GM04504 (cell line): ENCODE measurements around the gene STK24.

ENCODE experiments used
- DNase-seq: peaks from one replicate; pipeline ENCODE4 v3.0.0-alpha.2; 2012; ENCODE audit warnings: low read depth

STK24 gene

GRCh38 chr13:98509271-98510155 is 67.4 kb downstream of the STK24 start:
- peak; percentile 88 for DNase-seq

DNA sequence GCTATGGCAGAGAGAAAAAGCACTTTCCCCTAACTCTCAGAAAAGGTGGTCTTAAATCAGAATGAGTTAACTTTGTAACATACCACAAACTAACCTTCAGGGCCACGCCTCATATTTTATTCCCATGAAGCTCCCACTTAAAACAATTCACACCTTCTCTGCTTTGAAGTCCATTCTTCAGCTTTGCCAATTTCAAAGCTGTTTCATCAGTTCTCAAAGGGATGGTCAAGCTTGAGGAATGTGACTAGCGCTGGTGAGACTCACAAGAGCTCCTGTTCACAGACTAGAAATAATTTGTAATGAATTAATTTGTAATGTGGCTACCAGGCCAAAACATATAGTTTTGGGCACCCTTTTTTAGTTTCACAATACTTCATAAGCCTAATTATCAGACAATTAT is 68.2 kb downstream of the STK24 start:
- no peak for DNase-seq

GRCh38 chr13:98508280-98508679 is 68.6 kb downstream of the STK24 start:
- no peak for DNase-seq

GRCh38 chr13:98507282-98507797 is 69.6 kb downstream of the STK24 start:
- no peak for DNase-seq

GRCh38 chr13:98506728-98507230 is 70.1 kb downstream of the STK24 start:
- DNase-seq, result no peak

- no peak for DNase-seq
These were observed 70.6 kb downstream of the STK24 start for GRCh38 chr13:98506322-98506721.

GRCh38 chr13:98505217-98505616 is 71.7 kb downstream of the STK24 start:
- DNase-seq, result no peak

DNA sequence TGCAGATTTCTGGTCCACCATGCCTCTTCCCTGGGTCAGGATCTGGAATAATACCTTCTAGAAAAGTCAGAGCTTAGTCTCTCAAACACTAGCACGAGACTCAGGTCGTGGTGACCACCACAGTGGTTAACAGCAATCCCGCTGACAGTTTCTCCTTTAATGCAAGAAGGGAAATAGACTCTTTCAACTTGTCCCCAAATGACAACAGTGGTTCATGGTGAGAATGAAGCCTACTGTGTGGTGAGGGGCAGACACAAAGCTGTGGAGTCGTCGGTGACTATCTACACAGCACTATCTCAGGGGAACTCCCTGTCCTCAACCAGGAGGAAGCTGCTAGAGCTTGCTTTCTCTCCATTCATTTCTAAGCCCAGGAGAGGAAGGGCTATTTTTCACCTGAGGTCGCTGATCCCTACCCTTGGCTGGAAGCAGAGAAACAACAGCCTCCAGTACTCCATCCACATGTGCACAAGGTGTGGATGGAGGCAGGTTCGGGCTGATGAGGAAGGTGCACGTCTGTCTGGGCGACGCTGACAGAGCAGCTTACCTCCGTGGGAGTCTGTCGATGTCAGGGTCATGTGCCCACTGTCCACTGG is 72.4 kb downstream of the STK24 start:
- DNase-seq, result no peak

DNA sequence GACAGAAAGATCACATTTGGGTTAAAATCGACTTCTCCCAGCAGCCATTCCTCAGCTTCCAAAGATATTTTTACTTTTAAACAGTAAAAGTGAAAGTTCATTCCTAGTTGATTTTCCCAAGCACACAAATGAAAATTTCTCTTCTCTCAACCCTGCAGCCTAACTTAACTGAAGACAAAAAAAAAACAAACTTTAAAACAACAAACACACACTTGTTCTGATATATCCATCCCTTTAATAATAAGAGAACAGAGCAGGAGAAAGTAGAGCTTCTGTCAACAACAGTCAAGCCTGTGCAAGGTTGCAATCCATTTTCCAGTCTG is 72.9 kb downstream of the STK24 start:
- DNase-seq, result no peak

DNA sequence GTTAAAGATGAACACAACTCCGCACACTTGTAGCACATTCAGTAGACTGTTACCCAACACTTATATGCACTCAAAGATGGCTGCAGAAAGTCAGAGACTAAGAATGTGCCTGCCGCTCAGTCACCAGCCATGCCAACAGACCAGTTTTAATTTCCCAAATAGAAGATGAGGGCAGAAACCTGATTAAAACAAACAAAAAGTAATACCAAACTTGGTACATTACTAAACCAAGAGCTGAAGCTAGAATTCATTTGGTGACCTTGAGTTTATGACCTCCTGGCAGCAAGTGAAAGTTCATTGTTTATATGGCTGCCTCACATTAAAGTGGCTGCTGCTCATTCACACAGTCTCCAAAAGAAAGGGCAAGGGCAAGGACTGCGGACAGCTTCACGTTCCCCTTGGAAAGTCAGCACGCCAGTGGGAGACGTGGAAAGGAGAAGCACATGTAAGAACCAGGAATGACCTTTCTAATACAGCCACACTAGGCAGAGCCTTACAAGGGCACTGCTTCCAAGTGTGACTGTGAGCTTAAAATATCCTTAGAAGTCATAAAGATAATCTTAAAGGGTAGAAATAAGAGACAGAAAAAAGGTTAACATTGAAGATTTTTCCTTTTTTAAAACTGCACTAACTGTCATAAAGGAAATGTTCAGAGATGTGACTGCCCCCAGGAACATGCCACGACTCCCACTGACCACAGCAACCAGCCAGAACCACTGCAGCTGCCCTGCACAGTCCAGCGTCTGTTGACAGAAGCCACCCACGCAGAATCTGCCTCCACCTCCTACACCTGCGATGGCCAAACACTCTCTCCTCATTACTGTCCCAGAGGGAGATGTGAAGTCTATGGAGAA is 73.5 kb downstream of the STK24 start:
- DNase-seq, result no peak

- DNase-seq, result no peak
These were observed 75.9 kb downstream of the STK24 start for GRCh38 chr13:98500963-98501421.

DNA sequence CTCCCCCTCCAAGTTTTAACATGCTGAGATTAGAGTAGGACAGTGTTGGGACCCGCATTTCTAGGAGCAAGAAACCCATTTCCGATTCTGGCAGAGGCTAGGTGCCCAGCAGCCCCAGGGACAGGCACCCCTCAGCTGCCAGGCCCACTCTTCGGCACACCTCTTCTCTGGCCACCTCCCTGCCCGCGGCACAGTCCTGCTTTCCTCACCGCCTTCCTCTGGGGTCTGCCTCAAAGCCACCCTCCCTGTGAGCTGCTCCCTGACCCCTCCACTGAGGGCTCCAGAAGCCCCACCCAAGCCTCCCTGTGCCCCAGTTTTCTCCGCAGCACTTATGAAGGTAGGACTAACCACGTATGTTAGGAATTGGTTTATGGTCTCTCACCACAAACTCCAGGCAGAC is 79.9 kb downstream of the STK24 start:
- DNase-seq, result no peak

- no peak for DNase-seq
These were observed 80.5 kb downstream of the STK24 start for GRCh38 chr13:98496479-98496791.

DNA sequence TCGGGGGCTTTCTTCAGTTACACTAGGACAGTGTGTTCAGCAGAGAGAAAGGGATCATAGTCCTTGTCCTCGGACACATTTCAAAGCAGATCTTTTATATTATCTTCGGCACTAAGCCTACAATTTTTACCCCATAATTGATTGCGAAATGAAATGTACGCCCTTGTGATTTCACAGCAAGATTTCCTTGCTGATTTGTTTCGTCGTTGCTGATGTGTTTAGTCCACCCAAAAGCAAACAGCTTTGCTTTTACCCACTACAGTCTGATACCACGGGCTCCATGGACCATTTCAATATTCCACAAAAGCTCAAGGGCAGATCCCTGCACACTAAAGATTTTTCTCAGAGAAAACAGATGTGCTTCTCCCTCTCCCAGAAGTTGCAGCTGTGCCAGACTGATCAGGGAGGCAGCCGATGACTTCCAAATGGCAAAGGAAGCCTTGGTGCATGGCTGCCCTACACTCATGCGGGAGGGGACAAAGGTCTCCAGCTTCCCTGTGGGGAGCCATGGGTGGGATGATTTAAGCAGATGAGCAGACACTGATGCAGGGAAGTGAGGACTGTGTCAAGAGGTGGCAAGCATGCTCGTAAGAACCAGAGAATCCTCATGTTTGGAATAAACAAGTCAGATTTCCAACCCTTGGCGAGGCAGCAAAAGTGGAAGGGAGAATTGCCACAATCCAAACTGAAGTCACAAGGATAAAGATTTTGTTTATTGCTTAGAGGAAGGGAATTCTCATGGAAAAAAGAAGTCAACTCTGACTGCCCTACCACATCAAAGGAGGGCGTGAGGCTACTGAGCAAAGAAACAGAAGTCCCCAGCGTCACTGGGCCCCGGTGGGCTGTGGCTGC is 81.1 kb downstream of the STK24 start:
- DNase-seq, result no peak

DNA sequence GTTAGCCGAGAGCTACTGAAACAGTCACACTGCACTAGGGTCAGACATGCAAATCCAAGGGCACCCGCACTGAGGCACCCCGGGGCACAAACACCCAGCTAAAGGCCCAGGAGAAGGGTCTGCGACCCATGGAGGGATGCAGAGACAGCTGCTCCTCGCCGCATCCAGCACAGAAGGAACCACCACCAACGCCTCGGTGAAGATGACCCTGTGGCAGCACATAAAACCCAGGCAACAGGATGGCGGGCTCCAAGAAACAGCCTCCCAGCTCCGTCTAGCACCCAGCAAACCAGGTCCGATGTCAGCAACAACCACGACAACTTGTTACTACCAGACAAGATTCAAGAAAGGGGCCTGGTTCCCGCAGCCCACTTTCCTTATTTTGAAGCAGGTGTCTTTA is 82.1 kb downstream of the STK24 start:
- DNase-seq, result no peak

- DNase-seq, result no peak
These were observed 83.7 kb downstream of the STK24 start for GRCh38 chr13:98493042-98493712.

DNA sequence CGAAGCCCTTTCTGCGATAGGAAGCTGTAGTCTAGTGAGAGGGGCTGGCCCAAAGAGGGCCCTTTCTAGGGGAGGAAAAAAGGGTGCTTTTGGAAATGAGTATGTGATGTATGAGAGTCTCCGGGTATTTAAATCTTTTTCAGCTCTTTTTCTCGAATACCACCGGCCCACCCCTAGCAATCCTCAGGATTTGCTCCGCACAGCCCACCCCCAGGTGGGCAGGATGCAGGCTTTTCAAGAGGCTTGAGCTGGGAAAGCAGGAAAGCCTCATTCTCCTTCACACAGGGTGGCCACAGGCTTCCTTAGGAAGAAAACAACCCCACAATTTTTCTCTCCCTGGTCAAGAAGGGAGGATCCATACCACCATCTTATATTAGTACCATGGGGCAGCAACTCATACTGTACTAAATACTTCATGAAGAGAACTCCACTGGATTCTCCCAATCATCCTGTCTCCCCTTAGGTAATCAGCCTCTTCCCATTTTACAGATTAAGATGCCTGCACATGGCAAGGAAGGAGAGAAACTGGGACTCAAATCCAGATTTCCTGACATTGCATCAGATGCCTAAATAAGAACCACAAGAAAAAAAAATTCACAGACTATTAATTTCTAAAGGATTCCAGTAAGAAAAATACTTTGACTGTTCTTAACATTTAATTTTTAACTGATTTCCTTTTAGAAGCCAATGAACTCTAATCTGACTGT is 84.4 kb downstream of the STK24 start:
- DNase-seq, result no peak

GRCh38 chr13:98490866-98491265 is 86.0 kb downstream of the STK24 start:
- DNase-seq, result no peak

DNA sequence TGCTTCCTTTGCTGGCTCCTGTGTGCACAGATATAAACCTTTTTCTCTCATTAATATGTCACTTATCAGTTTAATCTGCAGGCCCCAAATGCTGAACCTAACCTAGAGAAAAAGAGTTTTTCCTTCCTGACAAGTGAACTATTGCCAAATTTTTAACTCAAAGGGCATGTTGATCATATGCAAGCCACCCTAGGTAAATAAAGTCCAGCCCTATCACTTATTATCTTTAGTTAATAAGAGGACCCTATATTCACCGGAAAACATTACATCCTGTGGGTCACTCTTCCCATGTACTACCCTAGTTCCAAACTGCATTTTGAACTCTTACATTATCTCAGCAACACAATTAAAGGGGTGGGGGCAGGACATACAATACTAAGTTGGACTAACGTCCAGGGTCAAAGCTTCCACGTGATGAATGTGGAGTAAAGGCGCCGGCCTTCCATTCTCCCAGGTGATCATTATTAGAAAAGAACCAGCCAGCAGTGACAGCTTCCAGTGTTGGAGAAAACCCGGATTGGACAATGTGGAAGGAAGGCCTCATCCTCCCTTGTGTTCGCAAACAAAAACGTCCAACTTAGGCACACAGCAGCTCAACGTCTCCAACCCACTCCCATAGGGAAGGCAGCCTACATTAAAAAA is 86.6 kb downstream of the STK24 start:
- no peak for DNase-seq
